Spleen (tissue), 7 donors: ENCODE results near the gene TOR1B.

ENCODE experiments used
- CTCF ChIP-seq, 11 experiments: fragments of 200-600 bp in 7 of 11; fragments of 450-650 bp in 4 of 11; sonication (generic) in 4 of 11; IDR thresholded peaks in 8 of 11; conservative IDR thresholded peaks in 3 of 11; 1 replicate in 7 of 11; 2 replicates in 4 of 11; pipeline versions ENCODE4 v1.4.0 to v1.8.0; 2016 to 2021; ENCODE audit warnings: antibody characterized with exemption in 11 of 11, inconsistent platforms in 4 of 11, mild to moderate bottlenecking in 1 of 11
- POLR2A ChIP-seq, 3 donors: fragments of 450-650 bp; IDR thresholded peaks; one replicate each; pipeline ENCODE4 v1.5.1; 2017; ENCODE audit warnings: antibody characterized with exemption in 3 of 3, mild to moderate bottlenecking in 1 of 3
- POLR2AphosphoS5 ChIP-seq, 3 donors: sonication (generic); formaldehyde crosslinking; IDR thresholded peaks; one replicate each; pipeline ENCODE4 v1.5.1; 2017; ENCODE audit warnings: antibody characterized with exemption in 3 of 3
- donor health status: DM: no; HTN: no; CAD: no; lungs with moderate emphysema.
- donor health status: DM: no; HTN: no; CAD: no.
- donor health status: DM: no; HTN: no; CAD: no.

- TF ChIP-seq CTCF (IDR thresholded peaks at IDR 0.05 in 8 of 11, conservative IDR thresholded peaks at IDR 0.05 in 3 of 11) (no peak), POLR2A (IDR thresholded peaks at IDR 0.05) (no peak), POLR2AphosphoS5 (IDR thresholded peaks at IDR 0.05) (peak in 1 of 3 donors; percentile 44)
Observed at GRCh38 chr9:129815278-129815677, 12.3 kb downstream of the TOR1B start.
